Esophagus muscularis mucosa (tissue), 4 donors: ENCODE results near the gene OGG1. TPM values are rescaled to one million over a fixed set of nuclear protein-coding genes. Genes with fewer than 3 reads are reported as not detected.

Source experiments
- DNase-seq: peaks from one replicate; pipeline ENCODE4 v3.0.0-alpha.2; 2017; ENCODE audit errors: extremely low spot score
- H3K27ac ChIP-seq, 4 donors: fragments of 200-600 bp; sonication (generic); replicated peaks in 1 of 4; 1 replicate in 3 of 4; 2 replicates in 1 of 4; pipeline ENCODE4 v1.5.1; 2016 to 2019; ENCODE audit warnings: mild to moderate bottlenecking in 1 of 4
- H3K27me3 ChIP-seq, 4 donors: fragments of 200-600 bp; sonication (generic); one replicate each; pipeline versions ENCODE4 v1.5.1 to v1.6.0; 2016 to 2019
- H3K36me3 ChIP-seq, 4 donors: fragments of 200-600 bp; sonication (generic); one replicate each; pipeline ENCODE4 v1.5.1; 2016 to 2019
- H3K4me1 ChIP-seq, 4 donors: fragments of 200-600 bp; sonication (generic); one replicate each; pipeline ENCODE4 v1.5.1; 2016 to 2019
- H3K4me3 ChIP-seq, 4 donors: fragments of 200-600 bp; sonication (generic); 1 replicate in 2 of 4; 2 replicates in 2 of 4; pipeline ENCODE4 v1.5.1; 2016 to 2019; ENCODE audit warnings: mild to moderate bottlenecking in 4 of 4, moderate library complexity in 1 of 4
- H3K9me3 ChIP-seq, 4 donors: fragments of 200-600 bp; sonication (generic); 1 replicate in 3 of 4; 2 replicates in 1 of 4; pipeline ENCODE4 v1.5.1; 2016 to 2019
- EP300 ChIP-seq: sonication (generic); formaldehyde crosslinking; IDR thresholded peaks from one replicate; pipeline ENCODE4 v1.6.1; 2017; ENCODE audit warnings: antibody characterized with exemption
- POLR2A ChIP-seq: fragments of 450-650 bp; IDR thresholded peaks from one replicate; pipeline ENCODE4 v1.6.1; 2017; ENCODE audit warnings: antibody characterized with exemption, moderate library complexity, mild to moderate bottlenecking, low read depth
- POLR2AphosphoS5 ChIP-seq, 2 donors: sonication (generic); formaldehyde crosslinking; IDR thresholded peaks; one replicate each; pipeline ENCODE4 v1.6.1; 2017; ENCODE audit warnings: antibody characterized with exemption in 2 of 2
- WGBS: methylation state at CpG from one replicate; pipeline ENCODE4 v1.1.5; 2018; 5-methylcytosine and 5-hydroxymethylcytosine counted together
- intact Hi-C: fragments of 100-400 bp; cut with DNase I; formaldehyde crosslinking; loops from one replicate; pipeline ENCODE4 v1.15.1; 2023
- total RNA-seq, 4 donors: library from RNA; depleted of rRNA; stranded (reverse); fragments of >200 nt; gene quantifications; one replicate each; pipeline versions ENCODE4 v1.1.0 to v1.2.1, GENCODE V29; 2016
- TF ChIP-seq, protein P1 (sequence below), 3 experiments: fragments of 200-600 bp in 2 of 3; fragments of 450-650 bp in 1 of 3; sonication (generic) in 2 of 3; IDR thresholded peaks; one replicate each; pipeline ENCODE4 v1.5.1; 2017 to 2019; ENCODE audit warnings: antibody characterized with exemption in 3 of 3, mild to moderate bottlenecking in 2 of 3, moderate library complexity in 1 of 3

Gene OGG1
- total RNA-seq, 4 donors from 2014 or later = 18.6 to 28.3 (median 24.9) TPM

DNA sequence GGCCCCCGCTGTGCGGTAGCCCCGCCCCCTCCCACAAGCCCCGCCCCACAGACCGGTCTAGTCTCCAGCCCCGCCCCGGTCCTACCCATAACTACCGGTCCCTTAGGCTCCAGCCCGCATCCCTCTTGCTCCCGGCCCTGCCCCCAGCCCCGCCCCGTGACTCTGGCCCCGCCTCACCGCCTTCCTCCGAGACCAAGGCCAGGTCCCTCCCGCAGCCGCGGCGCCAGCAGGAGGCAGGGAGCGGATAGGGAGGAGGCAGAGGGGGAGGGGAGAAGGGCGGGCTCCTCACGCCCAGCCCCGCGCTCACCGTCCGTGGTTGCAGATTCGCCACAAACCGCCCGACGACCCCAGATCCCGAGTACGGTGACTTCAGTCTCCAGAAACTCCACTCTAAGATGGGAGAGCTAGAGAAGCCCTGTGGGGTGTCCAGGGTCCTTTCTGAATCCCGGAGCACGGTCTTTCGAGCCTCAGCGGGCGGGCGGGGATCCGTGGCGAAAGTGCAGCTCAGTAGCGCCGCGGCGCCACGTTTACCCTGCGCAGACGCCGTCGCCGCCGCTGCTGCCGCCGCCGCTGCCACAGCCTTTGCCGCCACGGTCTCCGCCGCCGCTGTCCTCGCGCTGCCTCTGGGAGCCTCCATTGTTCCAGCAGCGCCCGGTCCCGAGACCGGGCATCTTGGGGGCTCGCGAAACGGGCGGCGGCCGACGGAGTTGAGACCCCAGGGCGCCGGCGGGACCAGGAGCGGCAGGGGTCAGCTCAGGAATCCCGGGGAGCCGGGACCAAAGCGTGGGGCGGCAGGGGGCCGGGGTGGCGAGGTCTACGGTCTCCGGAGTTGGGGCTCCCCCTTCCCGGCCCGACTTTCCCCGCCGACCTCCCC is 18.3 kb upstream of the OGG1 start, which contains the start of gene BRPF1:
Gene BRPF1 (plus strand): TSS at position 530 of the 874 bp plus-strand sequence. CDS start 2,406 bp downstream, outside the sequence.
- TF ChIP-seq, protein P1, sequence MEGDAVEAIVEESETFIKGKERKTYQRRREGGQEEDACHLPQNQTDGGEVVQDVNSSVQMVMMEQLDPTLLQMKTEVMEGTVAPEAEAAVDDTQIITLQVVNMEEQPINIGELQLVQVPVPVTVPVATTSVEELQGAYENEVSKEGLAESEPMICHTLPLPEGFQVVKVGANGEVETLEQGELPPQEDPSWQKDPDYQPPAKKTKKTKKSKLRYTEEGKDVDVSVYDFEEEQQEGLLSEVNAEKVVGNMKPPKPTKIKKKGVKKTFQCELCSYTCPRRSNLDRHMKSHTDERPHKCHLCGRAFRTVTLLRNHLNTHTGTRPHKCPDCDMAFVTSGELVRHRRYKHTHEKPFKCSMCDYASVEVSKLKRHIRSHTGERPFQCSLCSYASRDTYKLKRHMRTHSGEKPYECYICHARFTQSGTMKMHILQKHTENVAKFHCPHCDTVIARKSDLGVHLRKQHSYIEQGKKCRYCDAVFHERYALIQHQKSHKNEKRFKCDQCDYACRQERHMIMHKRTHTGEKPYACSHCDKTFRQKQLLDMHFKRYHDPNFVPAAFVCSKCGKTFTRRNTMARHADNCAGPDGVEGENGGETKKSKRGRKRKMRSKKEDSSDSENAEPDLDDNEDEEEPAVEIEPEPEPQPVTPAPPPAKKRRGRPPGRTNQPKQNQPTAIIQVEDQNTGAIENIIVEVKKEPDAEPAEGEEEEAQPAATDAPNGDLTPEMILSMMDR (IDR thresholded peaks at IDR 0.05) = peak in 1 of 3 experiments; percentile 30
- TF ChIP-seq EP300 = no peak
- TF ChIP-seq POLR2AphosphoS5 (IDR thresholded peaks at IDR 0.05) = peak; percentile 73 to 80
- TF ChIP-seq POLR2A = no peak
- no peaks in the 10 kb centered on the region for H3K9me3 ChIP-seq
- peaks cover 16 to 52% (median 40%) of the 10 kb centered on the region in 4 donors for H3K4me1 ChIP-seq
- peak within 1 kb of the TSS; percentile 89 to 98 (median 97) for H3K27ac ChIP-seq
- no peaks in the 10 kb centered on the region for H3K27me3 ChIP-seq
- H3K36me3 ChIP-seq = peaks cover 12 to 28% (median 24%) of the 10 kb centered on the region in 4 donors
- intact Hi-C loops = loop anchor here (2.0 kb wide), 1 partner anchor 17 kb away; the partner anchor contains the start of gene OGG1
- WGBS = 0% methylated on average over 16 of the region's 88 CpGs
- peak; percentile 100 for DNase-seq
- peak within 1 kb of the TSS; percentile 71 to 100 (median 90) for H3K4me3 ChIP-seq

DNA sequence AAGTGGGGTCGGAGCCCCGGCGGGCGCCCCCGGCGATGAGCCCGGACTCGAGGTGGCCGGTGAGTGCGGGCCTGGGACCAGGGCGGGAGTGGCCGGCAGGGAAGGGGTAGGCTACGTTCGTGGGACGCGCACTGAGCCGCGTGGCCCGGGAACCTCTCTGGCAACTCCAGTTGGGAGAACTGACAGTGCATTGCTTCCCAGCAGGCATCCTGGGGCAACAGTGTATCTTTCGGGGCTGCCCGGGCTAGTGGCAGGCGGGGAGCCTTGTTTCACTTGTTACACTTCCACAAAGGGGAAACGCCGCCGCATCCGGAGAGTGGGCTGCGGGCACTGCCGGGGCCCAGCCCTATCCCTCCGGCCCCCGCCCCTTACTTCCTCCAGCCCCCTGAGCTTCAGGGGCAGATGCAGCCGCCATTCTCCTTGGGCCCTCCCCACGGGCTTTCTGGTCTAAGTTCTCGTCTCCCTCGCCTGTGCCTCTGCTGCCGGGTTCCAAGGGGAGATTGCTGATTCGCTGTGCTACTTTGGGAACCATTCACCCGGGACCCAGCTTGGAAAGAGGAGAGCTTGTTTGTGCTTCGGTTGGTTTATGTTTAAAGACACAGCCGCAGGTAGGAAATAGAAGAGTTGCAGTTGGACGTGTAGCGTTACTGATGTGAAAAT is 17.5 kb upstream of the OGG1 start:
- no peak for DNase-seq
- peak overlapping the region; percentile 89 to 98 (median 97) for H3K27ac ChIP-seq
- H3K4me1 ChIP-seq = peaks cover 20 to 60% (median 44%) of the 10 kb centered on the region in 4 donors
- TF ChIP-seq POLR2AphosphoS5 (IDR thresholded peaks at IDR 0.05) (no peak), POLR2A (no peak), EP300 (no peak)
- TF ChIP-seq, protein P1 (IDR thresholded peaks at IDR 0.05) = no peak
- H3K9me3 ChIP-seq = no peaks in the 10 kb centered on the region
- peak overlapping the region; percentile 71 to 100 (median 90) for H3K4me3 ChIP-seq
- peaks cover 18 to 36% (median 32%) of the 10 kb centered on the region in 4 donors for H3K36me3 ChIP-seq
- intact Hi-C loops = loop anchor here (2.0 kb wide), 1 partner anchor 17 kb away; the partner anchor contains the start of gene OGG1
- H3K27me3 ChIP-seq = no peaks in the 10 kb centered on the region
- WGBS = 2% methylated on average over 13 of the region's 41 CpGs

DNA sequence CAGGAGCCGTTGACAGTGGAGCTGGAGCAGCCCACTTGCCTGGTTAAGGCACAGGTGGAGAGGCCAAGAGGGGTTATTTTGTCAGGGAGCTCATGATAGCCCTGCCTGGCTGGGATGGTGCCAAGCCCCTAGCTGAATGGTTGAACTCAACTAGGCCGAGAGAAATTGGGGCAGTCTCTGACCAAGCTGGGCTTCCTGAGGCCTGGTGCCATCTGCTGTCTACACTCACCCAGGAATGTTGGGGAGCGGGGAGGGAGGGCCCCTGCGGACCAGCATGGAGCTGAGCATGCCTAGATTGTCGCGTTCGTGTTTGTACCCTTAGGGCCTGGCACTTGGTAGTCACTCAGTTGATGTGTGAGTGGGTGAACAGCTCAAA is 17.0 kb upstream of the OGG1 start:
- Histone ChIP-seq H3K9me3 (no peaks in the 10 kb centered on the region), H3K4me3 (peak overlapping the region; percentile 71 to 100 (median 90)), H3K4me1 (peaks cover 20 to 64% (median 46%) of the 10 kb centered on the region in 4 donors), H3K36me3 (peaks cover 24 to 41% (median 37%) of the 10 kb centered on the region in 4 donors), H3K27ac (peak overlapping the region in 3 of 4 donors; percentile 89 to 98 (median 97)), H3K27me3 (no peaks in the 10 kb centered on the region)
- TF ChIP-seq, protein P1 (IDR thresholded peaks at IDR 0.05) = no peak
- TF ChIP-seq EP300 (no peak), POLR2A (no peak), POLR2AphosphoS5 (IDR thresholded peaks at IDR 0.05) (no peak)
- intact Hi-C loops = loop anchor here (2.0 kb wide), 1 partner anchor 16 kb away; the partner anchor contains the start of gene OGG1
- 40% methylated on average over 6 of the region's 7 CpGs for WGBS
- no peak for DNase-seq

DNA sequence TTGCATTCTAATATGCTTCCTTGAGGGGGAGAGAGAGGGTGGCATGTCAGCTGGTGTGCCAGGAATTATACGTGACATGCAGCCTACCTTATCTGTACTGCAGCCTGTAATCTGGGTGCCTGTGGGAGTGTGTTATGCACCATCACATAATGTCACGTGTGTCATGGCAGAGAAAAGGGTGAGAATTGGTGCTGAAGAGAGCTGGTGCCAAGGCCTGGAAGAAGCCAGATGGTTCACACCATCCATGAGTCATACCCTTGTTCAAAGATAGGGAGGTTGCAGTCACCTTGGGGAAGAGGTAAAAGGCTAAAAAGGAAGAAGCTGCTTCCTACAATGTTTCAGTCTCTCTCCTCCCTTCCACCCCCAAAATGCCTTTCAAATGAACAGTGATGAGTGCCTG is 12.9 kb upstream of the OGG1 start:
- Histone ChIP-seq H3K9me3 (no peaks in the 10 kb centered on the region), H3K27me3 (no peaks in the 10 kb centered on the region), H3K4me3 (no peak overlapping the region), H3K4me1 (peaks cover 19 to 51% (median 34%) of the 10 kb centered on the region in 4 donors), H3K27ac (no peak overlapping the region), H3K36me3 (peaks cover 63 to 82% (median 78%) of the 10 kb centered on the region in 4 donors)
- TF ChIP-seq, protein P1 (IDR thresholded peaks at IDR 0.05) = no peak
- TF ChIP-seq POLR2A = no peak
- no peak for TF ChIP-seq POLR2AphosphoS5 (IDR thresholded peaks at IDR 0.05)
- TF ChIP-seq EP300 = no peak
- intact Hi-C loops = no loop called here
- DNase-seq = no peak
- WGBS = 63% methylated on average over 2 of the region's 2 CpGs
